Peyer's patch (tissue), 4 donors: ENCODE data around the gene STPG3. TPM values are rescaled to one million over a fixed set of nuclear protein-coding genes. Genes with fewer than 3 reads are reported as not detected.

Experiments used
- DNase-seq, 3 donors: peaks; one replicate each; pipeline ENCODE4 v3.0.0-alpha.2; 2017 to 2019
- H3K27ac ChIP-seq, 4 donors: fragments of 200-600 bp; sonication (generic); one replicate each; pipeline ENCODE4 v1.5.1; 2016 to 2019
- H3K27me3 ChIP-seq, 2 donors: fragments of 200-600 bp; sonication (generic); one replicate each; pipeline ENCODE4 v1.5.1; 2019
- H3K36me3 ChIP-seq, 3 donors: fragments of 200-600 bp; sonication (generic); one replicate each; pipeline ENCODE4 v1.5.1; 2016 to 2019
- H3K4me1 ChIP-seq, 4 donors: fragments of 200-600 bp; sonication (generic); one replicate each; pipeline ENCODE4 v1.5.1; 2016 to 2019
- H3K4me3 ChIP-seq, 4 donors: fragments of 200-600 bp; sonication (generic); 1 replicate in 3 of 4; 2 replicates in 1 of 4; pipeline ENCODE4 v1.5.1; 2016 to 2019; ENCODE audit warnings: mild to moderate bottlenecking in 1 of 4
- H3K9me3 ChIP-seq, 4 donors: fragments of 200-600 bp; sonication (generic); one replicate each; pipeline ENCODE4 v1.5.1; 2016 to 2019; ENCODE audit warnings: mild to moderate bottlenecking in 1 of 4
- POLR2A ChIP-seq, 2 donors: fragments of 450-650 bp; IDR thresholded peaks; one replicate each; pipeline ENCODE4 v1.5.1; 2017; ENCODE audit warnings: antibody characterized with exemption in 2 of 2, mild to moderate bottlenecking in 2 of 2, moderate library complexity in 2 of 2
- total RNA-seq, 4 donors: library from RNA; depleted of rRNA; stranded (reverse); fragments of >200 nt; gene quantifications; one replicate each; pipeline ENCODE4 v1.1.0, GENCODE V29; 2016
- TF ChIP-seq, protein P1 (sequence below), 6 experiments: fragments of 450-650 bp in 4 of 6; fragments of 200-600 bp in 2 of 6; sonication (generic) in 1 of 6; IDR thresholded peaks; one replicate each; pipeline ENCODE4 v1.5.1; 2017 to 2019; ENCODE audit warnings: antibody characterized with exemption in 6 of 6, mild to moderate bottlenecking in 3 of 6, moderate library complexity in 1 of 6

The STPG3 gene
- total RNA-seq, 4 donors from 2014 or later: not detected

DNA sequence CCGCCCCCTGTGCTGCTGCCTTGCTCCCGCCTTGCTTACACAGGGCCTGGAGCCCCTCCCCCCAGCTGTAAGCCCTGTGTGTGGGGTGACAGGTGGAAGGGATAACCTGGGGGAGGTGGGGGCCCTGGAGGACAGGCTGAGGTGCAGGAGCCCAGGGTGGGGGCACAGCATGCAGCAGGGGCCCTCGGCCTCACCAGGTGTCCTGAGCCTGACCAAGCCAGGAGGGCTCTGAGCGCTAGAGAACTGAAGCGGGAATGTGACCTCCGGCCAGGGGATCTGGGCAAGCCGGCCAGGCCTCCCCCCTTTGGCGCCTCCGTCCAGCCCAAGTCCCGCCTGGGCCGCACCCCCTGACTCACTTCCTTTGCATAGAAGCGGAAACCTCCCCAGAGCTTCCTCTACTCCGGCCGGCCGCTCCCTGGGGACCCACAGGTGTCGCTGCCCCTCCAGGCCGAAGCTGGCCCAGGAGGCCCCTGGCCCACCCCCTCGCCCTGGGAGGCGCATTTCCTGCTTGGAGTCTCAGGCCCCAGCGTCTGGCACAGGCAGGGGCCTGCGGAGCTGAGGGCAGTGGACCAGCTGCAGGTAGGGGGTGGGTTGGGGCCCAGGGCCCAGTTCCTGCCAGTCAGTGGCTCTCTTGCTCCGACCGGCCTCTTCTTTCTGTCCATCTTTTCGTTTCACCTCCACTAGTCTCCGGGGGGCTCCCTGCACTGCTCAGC lies 26.4 kb downstream of the STPG3 start, which contains the start of gene TOR4A:
TOR4A (plus strand) TSS at position 398 of the 713 bp plus-strand sequence. CDS start 964 bp downstream, outside the sequence.
- peak within 1 kb of the TSS; percentile 56 to 75 (median 66) for H3K4me3 ChIP-seq
- DNase-seq: peak; percentile 90 to 95 (median 92)
- peaks cover 11 to 46% (median 21%) of the 10 kb centered on the region in 4 donors for H3K4me1 ChIP-seq
- peaks cover 0 to 24% (median 3%) of the 10 kb centered on the region in 3 donors for H3K36me3 ChIP-seq
- H3K27me3 ChIP-seq: no peaks in the 10 kb centered on the region
- TF ChIP-seq, protein P1, sequence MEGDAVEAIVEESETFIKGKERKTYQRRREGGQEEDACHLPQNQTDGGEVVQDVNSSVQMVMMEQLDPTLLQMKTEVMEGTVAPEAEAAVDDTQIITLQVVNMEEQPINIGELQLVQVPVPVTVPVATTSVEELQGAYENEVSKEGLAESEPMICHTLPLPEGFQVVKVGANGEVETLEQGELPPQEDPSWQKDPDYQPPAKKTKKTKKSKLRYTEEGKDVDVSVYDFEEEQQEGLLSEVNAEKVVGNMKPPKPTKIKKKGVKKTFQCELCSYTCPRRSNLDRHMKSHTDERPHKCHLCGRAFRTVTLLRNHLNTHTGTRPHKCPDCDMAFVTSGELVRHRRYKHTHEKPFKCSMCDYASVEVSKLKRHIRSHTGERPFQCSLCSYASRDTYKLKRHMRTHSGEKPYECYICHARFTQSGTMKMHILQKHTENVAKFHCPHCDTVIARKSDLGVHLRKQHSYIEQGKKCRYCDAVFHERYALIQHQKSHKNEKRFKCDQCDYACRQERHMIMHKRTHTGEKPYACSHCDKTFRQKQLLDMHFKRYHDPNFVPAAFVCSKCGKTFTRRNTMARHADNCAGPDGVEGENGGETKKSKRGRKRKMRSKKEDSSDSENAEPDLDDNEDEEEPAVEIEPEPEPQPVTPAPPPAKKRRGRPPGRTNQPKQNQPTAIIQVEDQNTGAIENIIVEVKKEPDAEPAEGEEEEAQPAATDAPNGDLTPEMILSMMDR (IDR thresholded peaks at IDR 0.05): peak in 5 of 6 experiments; percentile 7 to 50 (median 38)
- peak; percentile 79 to 92 for TF ChIP-seq POLR2A (IDR thresholded peaks at IDR 0.05)
- no peaks in the 10 kb centered on the region for H3K9me3 ChIP-seq
- H3K27ac ChIP-seq: peak within 1 kb of the TSS; percentile 83 to 92 (median 86)

DNA sequence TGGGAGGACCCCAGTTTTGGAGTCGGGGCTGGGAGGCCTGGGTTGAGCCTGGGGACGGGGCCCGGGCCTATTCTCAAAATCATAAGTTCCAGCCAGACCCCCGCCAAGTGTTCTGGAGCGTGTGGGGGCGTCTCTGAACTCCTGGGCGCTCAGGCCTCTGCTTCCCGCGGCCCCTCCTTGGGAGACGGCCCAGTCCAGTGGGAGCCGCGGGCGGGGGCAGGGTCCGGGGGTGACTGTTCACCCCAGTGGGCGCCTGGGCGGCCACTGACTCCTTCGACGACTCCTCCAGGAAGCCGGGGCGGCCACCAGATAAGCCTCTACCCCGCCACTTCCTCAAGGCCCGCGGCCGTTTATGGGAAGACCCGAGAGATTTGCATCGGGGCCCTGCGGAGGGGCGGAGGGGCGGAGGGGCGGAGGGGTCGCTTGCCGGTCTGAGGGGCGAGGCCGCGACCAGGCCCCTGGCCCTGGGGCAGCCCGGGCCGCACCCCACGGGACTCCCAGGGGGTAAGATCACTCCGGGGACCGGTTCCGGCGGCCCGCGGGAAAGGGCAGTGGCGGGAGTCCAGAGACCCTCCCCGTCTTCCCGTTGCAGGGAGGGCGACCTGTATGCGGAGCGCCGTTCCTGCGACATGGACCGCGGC lies 27.1 kb downstream of the STPG3 start:
- no peak for TF ChIP-seq POLR2A (IDR thresholded peaks at IDR 0.05)
- TF ChIP-seq, protein P1 (IDR thresholded peaks at IDR 0.05): no peak
- peaks cover 0 to 17% (median 3%) of the 10 kb centered on the region in 3 donors for H3K36me3 ChIP-seq
- no peaks in the 10 kb centered on the region for H3K9me3 ChIP-seq
- peaks cover 11 to 46% (median 21%) of the 10 kb centered on the region in 4 donors for H3K4me1 ChIP-seq
- no peaks in the 10 kb centered on the region for H3K27me3 ChIP-seq
- peak overlapping the region; percentile 83 to 92 (median 86) for H3K27ac ChIP-seq
- peak overlapping the region; percentile 56 to 75 (median 66) for H3K4me3 ChIP-seq
- peak; percentile 66 to 70 (median 67) for DNase-seq

DNA sequence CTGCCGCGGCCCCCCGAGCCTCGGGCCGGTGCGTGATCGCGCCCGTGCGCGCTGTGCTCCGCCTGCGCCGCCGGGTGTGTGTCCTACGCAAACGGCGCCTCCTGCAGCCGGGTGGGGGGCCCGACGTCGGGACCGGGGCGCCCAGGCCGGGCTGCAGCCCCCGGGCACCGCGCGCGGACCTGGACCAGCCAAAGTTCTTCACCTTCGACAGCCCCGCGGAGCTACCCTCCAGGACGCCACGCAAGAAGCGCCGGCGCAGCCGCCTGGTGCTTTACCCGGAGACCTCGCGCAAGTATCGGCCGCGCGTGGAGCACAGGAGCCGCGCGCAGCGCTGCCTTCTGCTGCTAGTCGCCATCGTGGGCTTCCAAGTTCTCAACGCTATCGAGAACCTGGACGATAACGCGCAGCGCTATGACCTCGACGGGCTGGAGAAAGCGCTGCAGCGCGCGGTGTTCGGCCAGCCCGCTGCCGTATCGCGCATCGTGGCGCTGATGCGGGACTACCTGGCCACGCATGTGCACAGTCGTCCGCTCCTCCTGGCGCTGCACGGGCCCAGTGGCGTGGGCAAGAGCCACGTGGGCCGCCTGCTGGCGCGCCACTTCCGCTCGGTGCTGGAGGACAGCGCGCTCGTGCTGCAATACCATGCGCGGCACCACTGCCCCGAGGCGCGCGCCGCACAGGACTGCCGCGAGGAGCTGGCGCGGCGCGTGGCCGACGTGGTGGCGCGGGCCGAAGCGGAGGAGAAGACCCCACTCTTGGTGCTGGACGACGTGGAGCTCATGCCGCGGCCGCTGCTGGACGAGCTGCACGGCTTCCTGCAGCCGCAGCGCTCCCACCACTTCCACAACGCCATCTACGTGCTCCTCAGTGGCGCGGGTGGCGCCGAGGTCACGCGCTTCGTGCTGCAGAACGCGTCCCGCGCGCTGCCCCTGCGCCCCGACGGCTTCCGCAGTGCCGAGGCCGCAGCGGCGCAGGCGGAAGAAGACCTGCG lies 27.9 kb downstream of the STPG3 start:
- Histone ChIP-seq H3K27me3 (no peaks in the 10 kb centered on the region), H3K4me3 (peak overlapping the region; percentile 56 to 75 (median 66)), H3K9me3 (no peaks in the 10 kb centered on the region), H3K27ac (peak overlapping the region; percentile 83 to 92 (median 86)), H3K36me3 (peaks cover 0 to 18% (median 3%) of the 10 kb centered on the region in 3 donors), H3K4me1 (peaks cover 11 to 46% (median 21%) of the 10 kb centered on the region in 4 donors)
- DNase-seq: no peak
- TF ChIP-seq POLR2A (IDR thresholded peaks at IDR 0.05): no peak
- TF ChIP-seq, protein P1 (IDR thresholded peaks at IDR 0.05): no peak

DNA sequence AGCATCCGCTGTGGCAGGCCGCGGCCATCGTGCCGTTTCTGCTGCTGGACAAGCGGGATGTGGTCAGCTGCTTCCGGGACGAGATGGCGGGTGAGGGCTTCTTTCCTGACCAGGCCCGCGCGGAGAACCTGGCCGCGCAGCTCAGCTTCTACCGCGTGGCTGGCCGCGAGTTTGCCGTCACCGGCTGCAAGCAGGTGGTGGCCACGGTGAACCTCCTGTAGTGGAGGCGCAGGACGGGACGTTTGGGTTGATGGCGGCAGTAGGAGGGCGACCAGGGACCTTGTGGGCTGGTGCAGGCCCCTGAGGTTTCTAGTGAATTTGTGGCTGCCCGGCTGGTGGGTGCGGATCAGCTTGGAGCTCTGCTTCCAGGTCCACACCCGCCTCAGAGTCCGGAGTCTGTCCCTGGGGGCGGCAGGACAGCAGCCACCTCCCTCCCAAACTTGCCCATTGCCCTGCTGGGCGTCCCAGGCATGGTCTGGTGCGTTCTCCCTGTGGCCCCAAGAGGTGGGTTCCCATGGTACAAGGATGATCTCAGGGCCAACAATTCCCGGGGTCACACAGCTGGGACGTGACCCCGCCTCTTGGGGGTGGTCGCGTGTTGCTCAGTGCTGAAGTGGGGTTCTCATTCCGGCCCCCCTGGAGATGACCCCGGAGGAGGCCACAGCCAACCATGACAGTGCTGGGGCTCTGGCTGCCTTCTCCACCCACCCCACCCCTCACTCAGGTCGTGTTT lies 28.8 kb downstream of the STPG3 start:
- DNase-seq: no peak
- Histone ChIP-seq H3K4me3 (no peak overlapping the region), H3K27me3 (no peaks in the 10 kb centered on the region), H3K4me1 (peaks cover 11 to 46% (median 17%) of the 10 kb centered on the region in 4 donors), H3K27ac (no peak overlapping the region), H3K9me3 (no peaks in the 10 kb centered on the region), H3K36me3 (peaks cover 0 to 18% (median 3%) of the 10 kb centered on the region in 3 donors)
- TF ChIP-seq, protein P1 (IDR thresholded peaks at IDR 0.05): no peak
- no peak for TF ChIP-seq POLR2A (IDR thresholded peaks at IDR 0.05)
